GM12891 (cell line): ENCODE data around the gene MAK.

ENCODE experiments used
- POLR2A ChIP-seq: IDR thresholded peaks from 2 replicates; pipeline ENCODE4 v1.6.1; 2011; ENCODE audit warnings: low read depth, low read length, control low read depth
- POLR2AphosphoS5 ChIP-seq: IDR thresholded peaks from 2 replicates; pipeline ENCODE4 v1.6.1; 2011; ENCODE audit warnings: low read depth, low read length, control low read depth
- POU2F2 ChIP-seq: IDR thresholded peaks from 2 replicates; pipeline ENCODE4 v1.6.1; 2011; ENCODE audit warnings: low read depth, mild to moderate bottlenecking, control low read depth, low read length, moderate library complexity

GRCh38 chr6:10882657-10883171, 44.4 kb upstream of the MAK start:
- TF ChIP-seq POLR2AphosphoS5 (no peak), POLR2A (no peak), POU2F2 (no peak)
